Measurements from ENCODE around the gene GABRR3. TPM values are rescaled to one million over a fixed set of nuclear protein-coding genes. Genes with fewer than 3 reads are reported as not detected.

GABRR3 gene
- total and polyA plus RNA-seq, 4 donors = 0.20 TPM; not detected in 3

DNA sequence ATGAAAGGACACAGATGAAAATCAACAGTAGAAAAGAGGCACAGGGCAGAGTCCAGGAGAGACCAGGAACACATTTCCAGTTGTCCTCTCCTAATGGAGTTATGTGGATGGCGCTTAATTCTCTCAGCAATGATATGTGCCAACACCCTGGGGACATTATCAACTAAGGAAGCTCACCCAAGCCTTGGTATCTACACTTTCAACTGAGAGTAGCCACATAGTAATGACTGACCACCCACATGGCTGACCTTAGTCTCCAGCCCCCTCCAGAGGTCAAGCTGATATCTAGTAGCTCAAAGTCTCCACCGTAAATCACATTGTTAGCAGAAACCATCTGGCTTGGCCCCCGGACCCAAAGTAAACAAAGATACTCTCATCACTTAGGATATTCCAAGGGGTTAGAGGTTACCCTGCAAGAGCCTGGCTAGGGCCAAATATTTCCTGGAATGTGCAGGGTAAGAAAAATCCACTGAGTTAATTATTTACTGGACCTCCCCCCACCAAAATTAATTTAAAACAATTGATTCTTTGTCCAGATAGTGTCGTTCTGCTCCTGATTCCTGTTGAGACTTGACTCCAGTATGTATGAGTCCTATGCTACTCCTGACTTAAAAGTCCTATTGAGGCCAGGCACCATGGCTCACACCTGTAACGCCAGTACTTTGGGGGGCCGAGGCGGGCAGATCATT lies 24.8 kb downstream of the GABRR3 start:
- no peaks in the 10 kb centered on the region for H3K9me3 ChIP-seq (ENCODE audit: control insufficient read depth, insufficient read depth, low read length)
- no peaks in the 10 kb centered on the region for H3K4me1 ChIP-seq (ENCODE audit: control insufficient read depth, insufficient read depth, low read length)
- no peaks in the 10 kb centered on the region for H3K36me3 ChIP-seq (ENCODE audit: control insufficient read depth, insufficient read depth, low read length)
- no peak for DNase-seq (ENCODE audit: low read depth in 4 of 6, low spot score in 6 of 6)
- 85% methylated on average over 6 of the region's 7 CpGs for WGBS (ENCODE audit: insufficient coverage)
- H3K27me3 ChIP-seq (ENCODE audit: control insufficient read depth, insufficient read depth, low read length) = no peaks in the 10 kb centered on the region
- H3K4me3 ChIP-seq (ENCODE audit: low read depth, low read length) = no peak overlapping the region
- no peak overlapping the region for H3K27ac ChIP-seq (ENCODE audit: low read depth, low read length)

DNA sequence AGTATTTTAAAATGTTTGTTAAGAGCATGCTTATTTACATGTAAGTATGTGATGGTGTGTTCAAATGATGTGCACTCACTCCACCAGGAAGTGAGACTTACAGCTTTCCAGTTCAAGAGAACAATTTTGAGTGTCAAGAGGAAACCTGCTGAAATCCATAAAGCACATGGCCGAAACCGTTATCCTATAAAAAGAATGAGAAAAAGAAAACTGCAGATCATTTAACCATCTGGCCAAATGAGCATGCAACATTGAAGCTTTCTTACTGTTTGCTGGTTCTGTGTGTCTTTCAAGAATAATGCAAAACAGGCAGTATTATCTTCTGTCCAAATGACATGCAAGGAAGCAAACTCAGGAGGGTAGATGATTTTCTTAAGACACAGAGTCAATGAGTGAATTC lies 26.3 kb downstream of the GABRR3 start:
- H3K27ac ChIP-seq (ENCODE audit: low read depth, low read length) = no peak overlapping the region
- WGBS (ENCODE audit: insufficient coverage) = 80% methylated on average over 1 of the region's 2 CpGs
- no peaks in the 10 kb centered on the region for H3K36me3 ChIP-seq (ENCODE audit: control insufficient read depth, insufficient read depth, low read length)
- no peak overlapping the region for H3K4me3 ChIP-seq (ENCODE audit: low read depth, low read length)
- no peaks in the 10 kb centered on the region for H3K4me1 ChIP-seq (ENCODE audit: control insufficient read depth, insufficient read depth, low read length)
- H3K9me3 ChIP-seq (ENCODE audit: control insufficient read depth, insufficient read depth, low read length) = no peaks in the 10 kb centered on the region
- peak in 2 of 6 donors; percentile 56 to 68 for DNase-seq (ENCODE audit: low read depth in 4 of 6, low spot score in 6 of 6)
- no peaks in the 10 kb centered on the region for H3K27me3 ChIP-seq (ENCODE audit: control insufficient read depth, insufficient read depth, low read length)

DNA sequence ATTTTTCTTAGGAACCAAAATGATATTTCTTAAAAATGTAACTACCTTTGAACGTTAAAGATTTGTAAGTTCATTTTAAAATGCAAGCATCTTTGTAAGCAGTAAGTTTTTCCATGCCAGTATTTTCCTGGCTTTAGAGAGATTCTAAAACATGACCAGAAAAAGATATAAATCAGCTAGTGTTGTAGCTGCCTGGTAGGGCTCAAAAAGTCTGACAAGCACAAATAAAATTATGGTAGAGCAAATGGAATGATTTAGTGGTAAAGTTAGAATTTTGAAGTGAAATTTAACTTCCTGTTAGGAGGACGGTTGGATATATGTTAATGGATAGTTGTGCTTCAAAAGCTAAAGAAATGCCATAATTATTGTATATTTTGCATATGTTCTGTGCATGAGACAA lies 29.7 kb downstream of the GABRR3 start:
- Histone ChIP-seq H3K9me3 (ENCODE audit: control insufficient read depth, insufficient read depth, low read length) (no peaks in the 10 kb centered on the region), H3K4me3 (ENCODE audit: low read depth, low read length) (no peak overlapping the region), H3K27me3 (ENCODE audit: control insufficient read depth, insufficient read depth, low read length) (no peaks in the 10 kb centered on the region), H3K4me1 (ENCODE audit: control insufficient read depth, insufficient read depth, low read length) (no peaks in the 10 kb centered on the region), H3K27ac (ENCODE audit: low read depth, low read length) (no peak overlapping the region), H3K36me3 (ENCODE audit: control insufficient read depth, insufficient read depth, low read length) (no peaks in the 10 kb centered on the region)
- WGBS (ENCODE audit: insufficient coverage) = no CpG with 5 or more reads among the region's 2 CpGs
- DNase-seq (ENCODE audit: low read depth in 4 of 6, low spot score in 6 of 6) = no peak

DNA sequence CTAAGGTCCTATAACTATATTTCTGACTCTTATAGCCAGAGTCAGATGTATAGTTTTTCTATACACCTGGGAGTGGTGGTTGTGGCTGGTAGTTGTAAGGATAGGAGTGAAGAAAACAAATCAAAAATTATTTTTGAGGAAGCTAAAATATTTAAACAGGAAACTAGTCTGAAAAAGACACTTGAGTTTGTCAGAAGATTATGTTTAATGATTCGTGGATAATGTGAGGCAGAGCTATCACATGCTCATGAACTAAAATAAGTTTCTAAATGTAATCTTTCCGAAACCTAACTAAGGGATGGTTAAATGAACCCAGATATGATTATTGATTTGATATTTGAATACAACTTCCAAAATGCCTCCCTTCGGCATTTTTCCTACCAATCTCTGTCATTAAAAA lies 30.4 kb downstream of the GABRR3 start:
- Histone ChIP-seq H3K9me3 (ENCODE audit: control insufficient read depth, insufficient read depth, low read length) (no peaks in the 10 kb centered on the region), H3K4me3 (ENCODE audit: low read depth, low read length) (no peak overlapping the region), H3K36me3 (ENCODE audit: control insufficient read depth, insufficient read depth, low read length) (no peaks in the 10 kb centered on the region), H3K4me1 (ENCODE audit: control insufficient read depth, insufficient read depth, low read length) (no peaks in the 10 kb centered on the region), H3K27ac (ENCODE audit: low read depth, low read length) (no peak overlapping the region), H3K27me3 (ENCODE audit: control insufficient read depth, insufficient read depth, low read length) (no peaks in the 10 kb centered on the region)
- DNase-seq (ENCODE audit: low read depth in 4 of 6, low spot score in 6 of 6) = peak in 1 of 6 donors; percentile 31
- no CpG with 5 or more reads among the region's 3 CpGs for WGBS (ENCODE audit: insufficient coverage)

DNA sequence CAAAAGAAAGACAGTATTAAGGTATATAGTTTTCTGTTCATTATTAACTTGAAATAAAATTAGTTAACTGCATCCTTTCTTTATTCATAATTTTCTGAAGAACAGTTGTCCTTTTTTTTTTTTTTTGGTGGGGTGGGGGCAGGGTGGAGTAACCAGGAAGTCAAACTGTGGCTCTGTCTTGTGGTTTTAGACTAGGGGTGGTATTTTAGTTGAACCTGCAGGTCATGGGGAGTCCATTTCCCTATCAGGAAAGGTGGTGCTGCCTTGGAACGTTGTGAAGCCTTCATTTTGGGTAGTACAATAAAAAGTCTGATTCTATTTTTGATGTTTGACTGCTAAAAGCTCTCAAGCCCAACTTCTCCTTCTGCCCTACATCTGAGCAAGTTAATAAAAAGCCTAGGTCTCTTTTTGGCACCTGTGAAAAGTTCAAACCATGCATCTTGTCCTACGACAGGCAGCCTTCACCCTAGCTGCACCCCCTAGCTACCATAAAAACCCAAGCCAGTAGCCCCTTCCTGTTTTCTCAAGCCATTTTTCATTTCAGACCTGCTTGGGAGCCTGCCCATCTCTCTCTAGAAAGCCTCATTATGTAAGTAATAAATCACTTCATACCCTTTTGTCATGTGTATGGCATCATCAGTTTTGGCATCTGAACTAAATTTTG lies 31.7 kb downstream of the GABRR3 start:
- no peak for DNase-seq (ENCODE audit: low read depth in 4 of 6, low spot score in 6 of 6)

DNA sequence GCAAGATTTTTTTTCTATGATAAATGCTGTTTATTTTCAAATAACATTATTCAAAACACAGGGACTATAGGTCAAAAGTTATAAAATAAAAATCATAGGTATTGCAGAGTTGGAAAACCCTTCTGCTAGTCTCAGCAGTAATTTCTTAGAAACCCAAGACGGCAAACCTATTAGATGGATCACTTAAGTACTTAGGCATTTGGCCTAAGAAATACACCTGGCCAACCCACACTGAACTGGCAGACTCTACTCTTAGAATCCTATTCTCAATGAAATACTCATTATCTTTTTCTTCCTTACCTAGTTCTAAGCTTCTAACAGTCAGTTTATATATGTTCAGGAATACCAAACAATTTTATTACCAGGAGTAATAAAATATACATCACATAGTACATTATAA lies 32.4 kb downstream of the GABRR3 start:
- DNase-seq (ENCODE audit: low read depth in 4 of 6, low spot score in 6 of 6) = no peak
- no CpG with 5 or more reads among the region's 1 CpG for whole genome bisulfite sequencing (ENCODE audit: insufficient coverage)

More for the DNA sequence above, 31.7 kb downstream of the GABRR3 start:
- no peaks in the 10 kb centered on the region for H3K27me3 ChIP-seq (ENCODE audit: control insufficient read depth, insufficient read depth, low read length)
- H3K27ac ChIP-seq (ENCODE audit: low read depth, low read length) = no peak overlapping the region
- WGBS (ENCODE audit: insufficient coverage) = 60% methylated on average over 1 of the region's 2 CpGs
- no peak overlapping the region for H3K4me3 ChIP-seq (ENCODE audit: low read depth, low read length)
- no peaks in the 10 kb centered on the region for H3K36me3 ChIP-seq (ENCODE audit: control insufficient read depth, insufficient read depth, low read length)
- no peaks in the 10 kb centered on the region for H3K4me1 ChIP-seq (ENCODE audit: control insufficient read depth, insufficient read depth, low read length)
- H3K9me3 ChIP-seq (ENCODE audit: control insufficient read depth, insufficient read depth, low read length) = no peaks in the 10 kb centered on the region

DNA sequence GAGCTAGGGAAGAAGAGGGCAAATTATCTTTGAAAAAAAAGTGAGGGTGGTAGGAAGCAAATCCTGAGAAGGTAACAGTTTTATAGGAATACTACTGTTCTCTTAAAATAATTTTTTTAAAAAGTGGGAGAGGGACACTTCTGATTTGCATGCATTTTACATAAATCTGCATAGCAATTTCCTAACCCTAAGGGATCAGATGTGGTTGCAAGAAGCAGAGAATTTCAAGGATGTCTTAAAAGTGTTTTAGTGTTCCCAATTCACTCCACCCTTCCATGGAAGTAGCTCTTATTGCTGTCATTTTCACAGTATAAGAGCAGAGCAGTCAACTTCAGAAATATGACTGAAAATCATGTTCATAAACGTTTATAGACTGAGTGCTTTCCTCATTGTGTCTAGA lies 35.1 kb downstream of the GABRR3 start:
- Histone ChIP-seq H3K36me3 (ENCODE audit: control insufficient read depth, insufficient read depth, low read length) (no peaks in the 10 kb centered on the region), H3K27me3 (ENCODE audit: control insufficient read depth, insufficient read depth, low read length) (no peaks in the 10 kb centered on the region), H3K9me3 (ENCODE audit: control insufficient read depth, insufficient read depth, low read length) (no peaks in the 10 kb centered on the region), H3K27ac (ENCODE audit: low read depth, low read length) (no peak overlapping the region), H3K4me3 (ENCODE audit: low read depth, low read length) (no peak overlapping the region), H3K4me1 (ENCODE audit: control insufficient read depth, insufficient read depth, low read length) (no peaks in the 10 kb centered on the region)
- no peak for DNase-seq (ENCODE audit: low read depth in 4 of 6, low spot score in 6 of 6)
- no CpG with 5 or more reads among the region's 1 CpG for WGBS (ENCODE audit: insufficient coverage)

More for the DNA sequence above, 32.4 kb downstream of the GABRR3 start:
- no peaks in the 10 kb centered on the region for H3K4me1 ChIP-seq (ENCODE audit: control insufficient read depth, insufficient read depth, low read length)
- H3K27ac ChIP-seq (ENCODE audit: low read depth, low read length) = no peak overlapping the region
- no peak overlapping the region for H3K4me3 ChIP-seq (ENCODE audit: low read depth, low read length)
- no peaks in the 10 kb centered on the region for H3K9me3 ChIP-seq (ENCODE audit: control insufficient read depth, insufficient read depth, low read length)
- H3K36me3 ChIP-seq (ENCODE audit: control insufficient read depth, insufficient read depth, low read length) = no peaks in the 10 kb centered on the region
- no peaks in the 10 kb centered on the region for H3K27me3 ChIP-seq (ENCODE audit: control insufficient read depth, insufficient read depth, low read length)

DNA sequence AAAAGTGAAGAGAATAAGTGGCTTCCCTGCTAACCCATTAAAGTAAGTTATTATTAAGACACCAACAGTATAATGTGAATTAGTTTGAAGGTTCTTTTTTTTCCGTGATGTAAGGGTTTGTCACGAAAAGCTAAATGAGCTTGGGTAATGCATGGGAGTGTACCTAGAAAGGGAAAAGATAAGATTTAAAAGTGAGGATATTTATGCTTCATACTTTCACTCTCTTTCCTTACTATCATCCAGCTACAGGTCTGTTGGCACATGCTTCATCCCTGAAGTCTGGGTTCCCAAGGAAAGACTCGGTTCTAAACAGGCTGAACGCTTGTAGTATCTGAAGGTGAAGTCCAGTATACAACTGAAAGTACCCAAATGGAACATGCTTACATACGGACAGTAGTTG lies 36.0 kb downstream of the GABRR3 start:
- Histone ChIP-seq H3K27me3 (ENCODE audit: control insufficient read depth, insufficient read depth, low read length) (no peaks in the 10 kb centered on the region), H3K4me3 (ENCODE audit: low read depth, low read length) (no peak overlapping the region), H3K4me1 (ENCODE audit: control insufficient read depth, insufficient read depth, low read length) (no peaks in the 10 kb centered on the region), H3K36me3 (ENCODE audit: control insufficient read depth, insufficient read depth, low read length) (no peaks in the 10 kb centered on the region), H3K27ac (ENCODE audit: low read depth, low read length) (no peak overlapping the region), H3K9me3 (ENCODE audit: control insufficient read depth, insufficient read depth, low read length) (no peaks in the 10 kb centered on the region)
- 100% methylated on average over 2 of the region's 5 CpGs for WGBS (ENCODE audit: insufficient coverage)
- DNase-seq (ENCODE audit: low read depth in 4 of 6, low spot score in 6 of 6) = no peak

DNA sequence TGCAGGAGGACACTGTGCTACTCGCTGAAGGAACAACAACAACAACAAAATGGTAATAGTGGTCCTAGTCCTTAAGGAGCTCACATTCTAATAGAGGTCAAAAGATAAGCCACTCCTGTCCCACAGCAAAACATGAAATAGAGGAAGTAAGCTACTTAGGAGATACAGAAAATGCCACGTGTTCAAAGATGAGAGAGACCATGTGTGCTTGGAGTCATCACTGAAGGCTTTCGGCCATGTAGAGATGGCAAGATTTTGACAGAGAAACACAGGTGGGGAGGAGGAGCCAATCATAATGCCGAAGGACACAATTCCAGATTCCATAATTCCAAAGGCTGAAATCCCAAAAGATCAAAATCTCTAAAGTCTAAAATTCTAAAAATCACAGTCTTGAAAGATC lies 38.1 kb downstream of the GABRR3 start:
- no peaks in the 10 kb centered on the region for H3K27me3 ChIP-seq (ENCODE audit: control insufficient read depth, insufficient read depth, low read length)
- H3K27ac ChIP-seq (ENCODE audit: low read depth, low read length) = no peak overlapping the region
- H3K9me3 ChIP-seq (ENCODE audit: control insufficient read depth, insufficient read depth, low read length) = no peaks in the 10 kb centered on the region
- no peak overlapping the region for H3K4me3 ChIP-seq (ENCODE audit: low read depth, low read length)
- no CpG with 5 or more reads among the region's 4 CpGs for WGBS (ENCODE audit: insufficient coverage)
- no peak for DNase-seq (ENCODE audit: low read depth in 4 of 6, low spot score in 6 of 6)
- no peaks in the 10 kb centered on the region for H3K4me1 ChIP-seq (ENCODE audit: control insufficient read depth, insufficient read depth, low read length)
- H3K36me3 ChIP-seq (ENCODE audit: control insufficient read depth, insufficient read depth, low read length) = no peaks in the 10 kb centered on the region

DNA sequence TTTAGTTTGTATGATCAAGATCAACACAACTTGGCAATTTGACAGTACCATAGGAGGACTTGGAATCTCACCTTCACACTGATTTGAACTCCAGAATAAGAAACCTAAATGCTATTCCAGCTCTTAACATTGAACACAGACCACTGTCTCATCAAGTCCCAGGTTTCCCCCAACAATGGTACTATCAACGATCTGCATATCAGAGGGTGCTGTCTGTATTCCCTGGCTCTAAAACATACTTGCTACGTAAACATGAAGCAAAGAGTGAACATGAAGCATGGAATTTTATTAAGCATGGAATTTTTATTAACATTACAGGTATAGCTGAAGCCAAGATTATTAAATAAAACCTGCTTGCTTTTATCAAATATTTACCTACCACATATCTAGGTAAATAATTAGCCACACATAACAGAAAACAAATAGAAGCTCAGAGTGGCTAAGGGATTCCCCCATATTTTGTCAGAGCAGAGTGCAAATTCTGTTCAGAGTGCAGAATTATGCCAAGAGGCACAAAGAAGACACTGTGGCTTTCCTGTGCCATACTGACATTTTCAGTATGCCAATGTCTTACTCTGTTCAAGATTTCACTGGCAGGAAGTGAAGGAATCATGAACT lies 40.7 kb downstream of the GABRR3 start:
- WGBS (ENCODE audit: insufficient coverage) = no CpG with 5 or more reads among the region's 2 CpGs
- H3K4me3 ChIP-seq (ENCODE audit: low read depth, low read length) = no peak overlapping the region
- no peak for DNase-seq (ENCODE audit: low read depth in 4 of 6, low spot score in 6 of 6)
- no peaks in the 10 kb centered on the region for H3K9me3 ChIP-seq (ENCODE audit: control insufficient read depth, insufficient read depth, low read length)
- H3K4me1 ChIP-seq (ENCODE audit: control insufficient read depth, insufficient read depth, low read length) = no peaks in the 10 kb centered on the region
- H3K27me3 ChIP-seq (ENCODE audit: control insufficient read depth, insufficient read depth, low read length) = no peaks in the 10 kb centered on the region
- H3K36me3 ChIP-seq (ENCODE audit: control insufficient read depth, insufficient read depth, low read length) = no peaks in the 10 kb centered on the region
- no peak overlapping the region for H3K27ac ChIP-seq (ENCODE audit: low read depth, low read length)

Data from spinal cord (tissue), 10 donors.